ENCODE results near the gene ATXN1.
"Not testable (repeated sequence)": the region's sequence is repeated elsewhere in the genome, so short reads cannot be mapped to it uniquely, and the experiment has no call there.

The ATXN1 gene

GRCh38 chr6:16760516-16761470 lies at the start of gene ATXN1:
ATXN1 (minus strand) TSS chr6:16761460.
- peak; percentile 47 for DNase-seq (ENCODE audit: low spot score)

- DNase-seq (ENCODE audit: low spot score): no peak
Observed at GRCh38 chr6:16810411-16810810, 49.2 kb upstream of the ATXN1 start.

GRCh38 chr6:16809753-16810358 lies 48.6 kb upstream of the ATXN1 start:
- DNase-seq (ENCODE audit: low spot score): no peak

- no peak for DNase-seq (ENCODE audit: low spot score)
Observed at GRCh38 chr6:16807956-16808355, 46.7 kb upstream of the ATXN1 start.

GRCh38 chr6:16806363-16806762 lies 45.1 kb upstream of the ATXN1 start:
- no peak for DNase-seq (ENCODE audit: low spot score)

GRCh38 chr6:16805243-16805950 lies 44.1 kb upstream of the ATXN1 start:
- DNase-seq (ENCODE audit: low spot score): no peak

GRCh38 chr6:16804546-16805242 lies 43.4 kb upstream of the ATXN1 start:
- DNase-seq (ENCODE audit: low spot score): no peak

GRCh38 chr6:16803294-16804200 lies 42.3 kb upstream of the ATXN1 start:
- DNase-seq (ENCODE audit: low spot score): no peak

- peak; percentile 88 for DNase-seq (ENCODE audit: low spot score)
Observed at GRCh38 chr6:16802071-16802470, 40.8 kb upstream of the ATXN1 start.

GRCh38 chr6:16800942-16801341 lies 39.7 kb upstream of the ATXN1 start:
- peak; percentile 31 for DNase-seq (ENCODE audit: low spot score)

GRCh38 chr6:16800341-16800740 lies 39.1 kb upstream of the ATXN1 start:
- no peak for DNase-seq (ENCODE audit: low spot score)

GRCh38 chr6:16799279-16800193 lies 38.3 kb upstream of the ATXN1 start:
- peak; percentile 40 for DNase-seq (ENCODE audit: low spot score)

- DNase-seq (ENCODE audit: low spot score): no peak
Observed at GRCh38 chr6:16793828-16794412, 32.7 kb upstream of the ATXN1 start.

GRCh38 chr6:16789329-16790038 lies 28.2 kb upstream of the ATXN1 start:
- no peak for DNase-seq (ENCODE audit: low spot score)

GRCh38 chr6:16787128-16787682 lies 25.9 kb upstream of the ATXN1 start:
- DNase-seq (ENCODE audit: low spot score): no peak

- DNase-seq (ENCODE audit: low spot score): no peak
Observed at GRCh38 chr6:16785496-16785895, 24.2 kb upstream of the ATXN1 start.

GRCh38 chr6:16784957-16785356 lies 23.7 kb upstream of the ATXN1 start:
- not testable (repeated sequence) for DNase-seq (ENCODE audit: low spot score)

GRCh38 chr6:16783952-16784565 lies 22.8 kb upstream of the ATXN1 start:
- no peak for DNase-seq (ENCODE audit: low spot score)
